PC-3 (cell line): ENCODE data around the gene ZNF789. TPM values are rescaled to one million over a fixed set of nuclear protein-coding genes. Genes with fewer than 3 reads are reported as not detected.

Source experiments
- ATAC-seq: fragments of 200-7000 bp; cut with Tn5 transposase; 2 replicates; pipeline ENCODE4 v1.9.1; 2020; ENCODE audit warnings: mild to moderate bottlenecking, moderate library complexity
- BruUV-seq: library from RNA; stranded (reverse); fragments of 400-500 nt; replicated peaks from 2 replicates; lab custom pipeline; 2021; lab: Mats Ljungman, UMichigan
- CTCF ChIA-PET: fragments of 300-600 bp; sonication (Branson Sonifier 250); formaldehyde crosslinking; loops from one replicate; lab custom pipeline; 2022; ENCODE audit warnings: antibody characterized with exemption; lab: Charles Lee
- POLR2A ChIA-PET: fragments of 300-600 bp; sonication (Branson Sonifier 250); formaldehyde crosslinking; loops from one replicate; lab custom pipeline; 2022; ENCODE audit warnings: antibody characterized with exemption; ENCODE audit not compliant: unreplicated experiment; lab: Charles Lee
- DNase-seq: peaks from one replicate; pipeline ENCODE4 v3.0.0-alpha.2; 2015
- H2AFZ ChIP-seq: fragments of 300-600 bp; sonication (generic); 2 replicates; pipeline ENCODE4 v1.6.0; 2016; ENCODE audit warnings: antibody characterized with exemption, low read length
- H3F3A ChIP-seq: fragments of 300-600 bp; sonication (generic); one replicate; pipeline ENCODE4 v1.6.0; 2017; ENCODE audit warnings: antibody characterized with exemption, low read length, control low read depth, mild to moderate bottlenecking; ENCODE audit not compliant: unreplicated experiment
- H3K27ac ChIP-seq: fragments of 300-600 bp; sonication (generic); 2 replicates; pipeline ENCODE4 v1.5.1; 2016; ENCODE audit warnings: mild to moderate bottlenecking, low read length
- H3K27me3 ChIP-seq: fragments of 300-600 bp; sonication (generic); 2 replicates; pipeline ENCODE4 v1.6.1; 2016; ENCODE audit warnings: low read length, mixed read lengths
- H3K36me3 ChIP-seq: fragments of 300-600 bp; sonication (generic); 2 replicates; pipeline ENCODE4 v1.6.1; 2016; ENCODE audit warnings: low read depth, mixed run types, low read length, mixed read lengths
- H3K4me1 ChIP-seq: fragments of 300-600 bp; sonication (generic); 2 replicates; pipeline ENCODE4 v1.5.1; 2016; ENCODE audit warnings: low read length; ENCODE audit not compliant: insufficient read depth
- H3K4me2 ChIP-seq: fragments of 300-600 bp; sonication (generic); 2 replicates; pipeline ENCODE4 v1.6.0; 2016; ENCODE audit warnings: low read length
- H3K4me3 ChIP-seq: fragments of 300-600 bp; sonication (generic); 2 replicates; pipeline ENCODE4 v1.5.1; 2016; ENCODE audit warnings: mild to moderate bottlenecking, low read length, mixed read lengths
- H3K79me2 ChIP-seq: fragments of 300-600 bp; sonication (generic); 2 replicates; pipeline ENCODE4 v1.6.1; 2017; ENCODE audit warnings: low read length, mixed read lengths
- H3K9ac ChIP-seq: fragments of 300-600 bp; sonication (generic); 2 replicates; pipeline ENCODE4 v1.6.0; 2016; ENCODE audit warnings: mild to moderate bottlenecking, low read length
- H3K9me2 ChIP-seq: fragments of 300-600 bp; sonication (generic); replicated peaks from 2 replicates; pipeline ENCODE4 v1.6.1; 2016; ENCODE audit warnings: mixed run types, low read length, mixed read lengths
- H3K9me3 ChIP-seq: fragments of 300-600 bp; sonication (generic); 2 replicates; pipeline ENCODE4 v1.6.1; 2016; ENCODE audit warnings: low read length, mixed read lengths
- H4K20me1 ChIP-seq: fragments of 300-600 bp; sonication (generic); 2 replicates; pipeline ENCODE4 v1.6.1; 2016; ENCODE audit warnings: low read length, mixed read lengths
- EZH2 ChIP-seq: fragments of 300-600 bp; sonication (generic); IDR thresholded peaks from one replicate; pipeline ENCODE4 v1.6.1; 2017; ENCODE audit warnings: antibody characterized with exemption, mild to moderate bottlenecking, low read length; ENCODE audit not compliant: unreplicated experiment
- EZH2phosphoT487 ChIP-seq: fragments of 300-600 bp; sonication (generic); IDR thresholded peaks from 2 replicates; pipeline ENCODE4 v1.6.1; 2018; ENCODE audit warnings: mild to moderate bottlenecking, antibody characterized with exemption, low read length, borderline replicate concordance
- intact Hi-C: fragments of 100-400 bp; cut with micrococcal nuclease; formaldehyde crosslinking; loops from 2 replicates; pipeline ENCODE4 v1.9.0; 2023
- total RNA-seq: library from RNA; depleted of rRNA; stranded (reverse); fragments of >200 nt; gene quantifications from 2 replicates; pipeline ENCODE4 v1.2.3, GENCODE V29; 2014
- TF ChIP-seq, protein P1 (sequence below): fragments of 300-600 bp; sonication (generic); conservative IDR thresholded peaks from 2 replicates; pipeline ENCODE4 v1.5.1; 2017; ENCODE audit warnings: antibody characterized with exemption, low read depth, mild to moderate bottlenecking, low read length

Gene ZNF789
- total RNA-seq, 1 experiment from 2014 or later = 8.3 TPM

DNA sequence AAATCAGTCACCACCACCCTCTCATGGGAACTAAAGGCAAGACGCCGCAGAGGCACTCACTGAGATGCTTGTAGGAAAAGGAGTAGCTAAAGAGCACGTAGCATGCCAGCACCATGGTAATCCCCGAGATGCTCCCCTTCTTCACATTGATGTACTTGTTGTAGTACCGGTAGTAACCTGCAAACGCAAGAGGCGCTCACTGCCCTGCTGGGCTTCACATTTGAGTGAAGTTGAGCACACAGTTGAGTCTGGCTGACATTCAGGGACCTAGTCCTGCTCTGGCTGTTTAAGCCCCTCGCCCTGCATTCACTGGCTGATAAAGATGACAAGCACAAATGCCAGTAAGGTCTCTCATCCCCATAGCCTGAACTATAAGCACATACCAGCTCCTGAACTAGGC lies 13.6 kb upstream of the ZNF789 start:
- H3K4me2 ChIP-seq = no peak overlapping the region
- no peak overlapping the region for H3K27ac ChIP-seq
- no peaks in the 10 kb centered on the region for H3K27me3 ChIP-seq
- CTCF ChIA-PET = no interaction called here
- DNase-seq (peak; percentile 43), ATAC-seq (peak; percentile 44; the same call in 1 of the 2 replicates)
- no peak overlapping the region for H2AFZ ChIP-seq
- H3F3A ChIP-seq = peaks cover 6% of the 10 kb centered on the region
- H3K79me2 ChIP-seq = peaks cover 60% of the 10 kb centered on the region
- no peaks in the 10 kb centered on the region for H3K9me3 ChIP-seq
- H3K9me2 ChIP-seq = no peaks in the 10 kb centered on the region
- intact Hi-C loops = no loop called here
- no peaks in the 10 kb centered on the region for H3K4me1 ChIP-seq
- TF ChIP-seq, protein P1, sequence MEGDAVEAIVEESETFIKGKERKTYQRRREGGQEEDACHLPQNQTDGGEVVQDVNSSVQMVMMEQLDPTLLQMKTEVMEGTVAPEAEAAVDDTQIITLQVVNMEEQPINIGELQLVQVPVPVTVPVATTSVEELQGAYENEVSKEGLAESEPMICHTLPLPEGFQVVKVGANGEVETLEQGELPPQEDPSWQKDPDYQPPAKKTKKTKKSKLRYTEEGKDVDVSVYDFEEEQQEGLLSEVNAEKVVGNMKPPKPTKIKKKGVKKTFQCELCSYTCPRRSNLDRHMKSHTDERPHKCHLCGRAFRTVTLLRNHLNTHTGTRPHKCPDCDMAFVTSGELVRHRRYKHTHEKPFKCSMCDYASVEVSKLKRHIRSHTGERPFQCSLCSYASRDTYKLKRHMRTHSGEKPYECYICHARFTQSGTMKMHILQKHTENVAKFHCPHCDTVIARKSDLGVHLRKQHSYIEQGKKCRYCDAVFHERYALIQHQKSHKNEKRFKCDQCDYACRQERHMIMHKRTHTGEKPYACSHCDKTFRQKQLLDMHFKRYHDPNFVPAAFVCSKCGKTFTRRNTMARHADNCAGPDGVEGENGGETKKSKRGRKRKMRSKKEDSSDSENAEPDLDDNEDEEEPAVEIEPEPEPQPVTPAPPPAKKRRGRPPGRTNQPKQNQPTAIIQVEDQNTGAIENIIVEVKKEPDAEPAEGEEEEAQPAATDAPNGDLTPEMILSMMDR = peak; percentile 52
- no peak for TF ChIP-seq EZH2
- POLR2A ChIA-PET = no interaction called here
- H4K20me1 ChIP-seq = peaks cover 37% of the 10 kb centered on the region
- no TSS peak for BruUV-seq
- no peak overlapping the region for H3K9ac ChIP-seq
- H3K36me3 ChIP-seq = peaks cover 49% of the 10 kb centered on the region
- no peak overlapping the region for H3K4me3 ChIP-seq

DNA sequence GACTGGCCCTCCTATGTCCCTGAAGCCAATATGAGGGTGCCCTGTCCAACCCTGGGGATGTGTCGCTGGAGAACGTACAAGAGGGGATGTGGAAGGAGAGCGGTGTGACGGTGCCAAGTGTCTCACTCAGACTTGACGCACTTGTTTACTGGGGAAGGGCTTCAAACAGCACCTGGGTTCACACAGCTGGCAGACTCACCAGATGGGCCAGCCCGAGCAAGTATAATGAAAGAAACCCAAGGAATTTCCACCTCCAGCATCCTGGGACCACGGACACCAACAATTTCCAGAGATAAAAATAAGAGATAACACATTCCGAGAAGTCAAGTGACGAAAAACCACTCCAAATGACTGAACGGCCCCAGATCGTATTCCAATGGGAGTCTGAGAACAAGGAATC lies 12.0 kb upstream of the ZNF789 start:
- H3K4me3 ChIP-seq = no peak overlapping the region
- intact Hi-C loops = no loop called here
- 0 out of 2 replicates have a peak, but pooled peaks cover 4% of the 10 kb centered on the region for H3K4me1 ChIP-seq
- ChIA-PET POLR2A (no interaction called here), CTCF (no interaction called here)
- no peak overlapping the region for H3K27ac ChIP-seq
- H3K4me2 ChIP-seq = no peak overlapping the region
- peaks cover 44% of the 10 kb centered on the region for H3K36me3 ChIP-seq
- H3K9me2 ChIP-seq = no peaks in the 10 kb centered on the region
- ATAC-seq = no peak
- no TSS peak for BruUV-seq
- no peaks in the 10 kb centered on the region for H3K27me3 ChIP-seq
- peaks cover 75% of the 10 kb centered on the region for H3K79me2 ChIP-seq
- H2AFZ ChIP-seq = no peak overlapping the region
- peaks cover 37% of the 10 kb centered on the region for H4K20me1 ChIP-seq
- H3K9ac ChIP-seq = no peak overlapping the region
- no peak for TF ChIP-seq EZH2phosphoT487
- TF ChIP-seq, protein P1 = no peak
- no peak for TF ChIP-seq EZH2
- DNase-seq = no peak
- peaks cover 6% of the 10 kb centered on the region for H3F3A ChIP-seq
- no peaks in the 10 kb centered on the region for H3K9me3 ChIP-seq

DNA sequence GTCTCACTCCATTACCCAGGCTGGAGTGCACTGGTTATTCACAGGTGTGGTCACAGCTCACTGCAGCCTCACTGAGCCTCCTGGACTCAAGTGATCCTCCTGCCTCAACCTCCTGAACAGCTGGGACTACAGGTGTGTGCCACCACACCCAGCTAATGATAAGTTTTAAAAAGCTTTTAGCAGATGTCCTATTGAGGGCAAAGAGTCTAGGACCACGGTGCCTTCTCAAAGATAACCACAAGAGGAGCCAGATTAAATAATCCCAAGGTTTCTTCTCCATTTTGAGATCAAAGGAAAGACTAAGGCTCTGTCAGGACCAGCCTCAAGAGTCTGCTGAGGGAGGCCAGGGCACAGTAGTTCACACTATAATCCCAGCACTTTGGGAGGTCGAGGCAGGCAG lies 11.5 kb upstream of the ZNF789 start:
- 0 out of 2 replicates have a peak, but pooled peaks cover 4% of the 10 kb centered on the region for H3K4me1 ChIP-seq
- no peak overlapping the region for H2AFZ ChIP-seq
- CTCF ChIA-PET = no interaction called here
- H3K4me2 ChIP-seq = no peak overlapping the region
- H3K4me3 ChIP-seq = no peak overlapping the region
- H3K36me3 ChIP-seq = peaks cover 38% of the 10 kb centered on the region
- intact Hi-C loops = no loop called here
- DNase-seq (peak; percentile 8), ATAC-seq (no peak)
- no peak overlapping the region for H3K9ac ChIP-seq
- H3K9me3 ChIP-seq = no peaks in the 10 kb centered on the region
- no peaks in the 10 kb centered on the region for H3K9me2 ChIP-seq
- peaks cover 37% of the 10 kb centered on the region for H4K20me1 ChIP-seq
- BruUV-seq = no TSS peak
- peaks cover 81% of the 10 kb centered on the region for H3K79me2 ChIP-seq
- H3K27ac ChIP-seq = no peak overlapping the region
- H3K27me3 ChIP-seq = no peaks in the 10 kb centered on the region
- TF ChIP-seq, protein P1 = 0 out of 2 replicates have a peak, but pooled peaks have one; percentile 19
- no peak for TF ChIP-seq EZH2phosphoT487
- POLR2A ChIA-PET = no interaction called here
- H3F3A ChIP-seq = peaks cover 6% of the 10 kb centered on the region
